ENCODE data around the gene YTHDF2.

The YTHDF2 gene

DNA sequence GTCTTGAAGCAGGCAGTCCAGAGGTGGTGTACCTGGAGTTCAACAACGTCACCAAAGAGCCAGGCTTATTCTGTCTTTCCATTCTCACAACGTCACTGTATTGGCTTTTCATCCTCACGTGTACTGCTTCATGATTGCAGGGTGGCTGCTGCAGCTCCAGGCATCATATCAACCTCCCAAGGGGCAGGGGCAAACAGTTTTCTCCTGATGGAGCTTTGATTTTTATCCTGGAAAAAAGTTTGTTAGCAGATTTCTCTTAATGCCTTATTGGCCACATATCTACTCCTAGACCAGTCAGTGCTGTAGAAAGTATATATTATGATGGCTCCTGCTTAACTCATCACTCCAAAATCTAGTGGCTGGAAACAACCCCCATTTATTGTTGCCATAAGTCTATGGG is 66.9 kb downstream of the YTHDF2 start:
- no peak for DNase-seq

DNA sequence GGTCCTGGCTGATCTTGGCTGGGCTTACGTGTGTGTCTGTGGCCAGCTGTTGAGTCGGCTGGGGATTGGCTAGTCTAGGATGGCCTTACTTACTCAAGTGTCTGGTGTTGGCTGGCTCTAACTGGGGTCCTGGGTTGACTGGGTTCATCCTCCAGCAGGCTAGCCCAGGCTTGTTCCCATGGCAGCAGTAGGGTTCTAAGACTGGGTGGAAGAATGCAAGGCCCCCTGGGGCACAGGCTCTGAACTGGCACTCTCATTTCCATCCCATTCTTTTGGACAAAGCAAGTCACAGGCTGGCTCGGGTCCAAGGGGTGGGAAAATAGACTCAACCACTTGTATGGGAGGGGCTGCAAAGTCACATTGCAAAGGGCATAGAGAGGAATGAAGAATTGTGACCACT is 67.3 kb downstream of the YTHDF2 start:
- no peak for DNase-seq

DNA sequence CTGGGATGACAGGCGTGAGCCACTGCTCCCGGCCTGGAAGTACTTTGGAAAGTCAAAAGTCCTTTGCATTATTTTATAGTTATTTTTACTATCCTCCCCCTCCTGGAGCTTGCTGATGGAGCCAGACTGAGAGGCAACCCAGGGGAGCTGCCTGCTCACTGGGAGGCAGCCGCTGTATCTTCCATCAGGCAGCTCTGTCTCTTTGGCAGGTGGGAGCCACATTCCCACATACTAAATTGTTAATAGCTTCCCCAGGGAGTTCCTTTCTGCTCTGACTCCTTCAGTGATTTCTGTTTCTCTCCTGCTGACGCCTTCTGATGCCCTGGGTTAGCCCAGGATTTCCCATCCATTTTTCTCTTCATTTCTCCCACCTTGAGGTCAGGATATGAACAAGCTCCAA is 70.3 kb downstream of the YTHDF2 start:
- no peak for DNase-seq

DNA sequence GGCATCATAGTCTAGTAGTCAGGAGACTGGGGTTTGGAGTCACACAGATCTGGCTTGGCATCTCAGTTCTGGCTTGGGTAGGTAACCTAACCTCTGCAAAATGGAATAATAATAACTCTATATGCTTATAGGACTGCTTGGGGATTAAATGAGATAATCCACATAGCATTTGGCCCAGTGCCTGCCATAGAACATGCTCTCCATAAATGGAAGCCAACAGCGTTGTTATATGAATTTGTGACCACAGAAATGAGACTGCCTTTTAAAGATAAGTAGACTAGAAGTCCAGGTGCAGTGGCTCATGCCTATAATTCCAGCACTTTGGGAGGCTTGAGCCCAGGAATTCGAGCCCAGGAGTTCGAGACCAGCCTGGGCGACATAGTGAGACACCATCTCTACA is 71.2 kb downstream of the YTHDF2 start:
- DNase-seq: no peak

DNA sequence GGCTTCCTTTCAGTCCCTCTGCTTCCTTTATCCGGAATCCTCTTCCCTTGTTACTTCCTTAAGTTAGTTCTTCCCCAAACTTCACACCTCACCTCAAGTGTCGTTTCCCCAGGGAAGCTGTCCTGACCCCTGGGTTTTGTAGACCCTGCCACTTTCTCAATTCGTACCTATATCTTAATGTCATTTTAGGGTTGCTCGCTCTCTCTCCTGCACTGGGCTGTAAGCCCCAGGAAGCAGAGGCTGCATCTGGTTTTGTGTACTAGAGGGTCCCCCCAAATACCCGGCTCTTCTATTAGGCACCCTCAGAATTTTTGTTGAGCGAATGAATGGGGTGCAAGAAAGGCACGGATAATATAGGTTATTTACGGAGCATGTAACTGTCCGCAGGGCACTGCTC is 74.6 kb downstream of the YTHDF2 start:
- DNase-seq: no peak

DNA sequence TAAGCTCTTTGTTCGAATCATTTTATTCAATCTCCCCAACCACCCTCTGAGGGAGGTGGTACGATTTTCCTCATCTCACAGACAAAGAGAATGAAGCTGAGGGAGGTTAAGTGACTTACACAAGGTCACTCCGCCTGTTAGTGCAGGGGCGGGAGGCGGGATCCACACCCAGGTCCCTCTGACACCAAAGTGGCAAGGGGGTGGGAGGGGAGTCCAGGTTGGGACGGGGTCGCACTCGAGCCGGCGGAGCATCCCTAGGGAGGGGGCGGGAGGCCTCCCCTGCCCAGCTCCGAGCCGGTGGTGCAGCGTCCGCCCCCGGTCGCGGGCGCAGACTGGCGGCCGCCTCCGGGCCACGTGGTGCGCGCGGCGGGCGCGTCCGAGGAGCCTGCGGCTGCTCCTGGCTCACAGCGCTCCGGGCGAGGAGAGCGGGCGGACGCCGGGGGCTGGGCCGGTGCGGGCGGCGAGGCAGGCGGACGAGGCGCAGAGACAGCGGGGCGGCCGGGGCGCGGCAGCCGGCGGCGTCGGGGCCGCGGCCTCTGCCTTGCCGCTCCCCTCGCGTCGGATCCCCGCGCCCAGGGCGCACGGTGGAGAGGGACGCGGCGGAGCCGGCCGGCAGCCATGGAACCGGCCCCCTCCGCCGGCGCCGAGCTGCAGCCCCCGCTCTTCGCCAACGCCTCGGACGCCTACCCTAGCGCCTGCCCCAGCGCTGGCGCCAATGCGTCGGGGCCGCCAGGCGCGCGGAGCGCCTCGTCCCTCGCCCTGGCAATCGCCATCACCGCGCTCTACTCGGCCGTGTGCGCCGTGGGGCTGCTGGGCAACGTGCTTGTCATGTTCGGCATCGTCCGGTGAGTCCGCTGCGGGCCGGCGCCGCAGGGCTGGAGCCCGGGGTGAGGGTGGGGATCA is 75.3 kb downstream of the YTHDF2 start, which contains the start of gene OPRD1:
Gene OPRD1, plus strand, starts transcription at position 405 of the 903 bp plus-strand sequence. Its CDS starts 214 bp downstream, at position 619.
- no peak for DNase-seq

DNA sequence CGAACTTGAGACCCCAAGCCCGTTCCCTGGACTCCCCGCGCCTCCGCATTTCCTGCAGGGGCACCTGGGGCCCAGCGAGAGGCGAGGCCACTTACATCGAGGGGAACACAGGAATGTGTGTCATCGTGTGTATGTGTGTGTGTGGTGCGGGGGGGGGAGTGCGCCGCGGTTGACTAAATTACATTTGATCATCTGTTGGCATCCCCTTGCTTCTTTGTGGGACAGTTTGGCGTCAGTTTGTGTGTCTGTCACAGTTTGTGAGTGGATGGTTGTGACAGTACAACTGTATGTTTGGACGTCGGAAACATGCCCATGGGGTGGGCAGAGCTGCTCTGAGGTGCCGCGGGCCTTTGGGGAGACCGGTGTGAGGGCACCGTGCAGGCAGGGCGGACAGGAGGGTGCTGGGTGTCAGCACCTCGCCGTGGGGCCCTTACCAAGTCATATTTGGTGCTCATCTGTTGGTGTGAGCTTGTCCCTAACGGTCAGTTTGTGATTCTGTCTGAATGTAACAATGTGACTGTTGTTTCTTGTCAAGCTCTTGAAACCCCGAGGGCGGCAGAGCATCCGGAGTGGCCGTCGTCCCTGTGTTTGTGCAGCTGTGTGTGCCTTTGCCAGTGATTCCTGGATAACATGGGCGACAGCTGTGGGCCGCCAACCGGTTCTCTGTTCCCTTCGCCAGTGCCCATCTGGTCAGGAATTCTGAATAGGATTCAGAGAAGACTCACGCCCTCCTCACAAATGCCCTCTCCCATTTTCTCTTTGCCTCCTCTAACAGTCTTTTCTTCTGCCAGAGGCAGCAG is 76.1 kb downstream of the YTHDF2 start:
- no peak for DNase-seq

DNA sequence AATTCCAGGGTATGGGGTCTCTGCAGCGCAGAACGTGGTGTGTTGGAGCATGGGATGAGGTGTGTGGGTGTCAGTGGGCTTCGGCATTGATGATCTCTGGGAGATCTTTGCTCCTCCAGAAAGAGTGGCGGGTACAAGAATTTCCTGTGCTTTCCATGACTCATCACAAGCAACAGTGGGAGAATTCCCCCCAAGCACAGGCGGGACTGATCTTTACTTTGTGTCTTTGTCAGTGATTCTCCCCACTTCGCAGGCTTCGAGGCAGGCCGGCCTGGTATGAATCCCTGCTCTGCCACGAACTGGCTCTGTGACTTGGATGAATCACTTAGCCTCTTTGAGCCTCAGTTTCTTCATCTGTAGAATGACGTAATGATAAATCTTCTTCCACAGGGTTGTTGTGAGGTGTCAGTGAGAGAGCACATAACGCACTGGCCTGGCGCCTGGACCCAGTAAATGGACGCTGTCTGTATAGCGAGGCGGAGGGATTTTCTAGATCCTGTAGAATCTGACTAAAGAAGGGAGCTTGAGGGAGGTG is 77.3 kb downstream of the YTHDF2 start:
- DNase-seq: no peak

DNA sequence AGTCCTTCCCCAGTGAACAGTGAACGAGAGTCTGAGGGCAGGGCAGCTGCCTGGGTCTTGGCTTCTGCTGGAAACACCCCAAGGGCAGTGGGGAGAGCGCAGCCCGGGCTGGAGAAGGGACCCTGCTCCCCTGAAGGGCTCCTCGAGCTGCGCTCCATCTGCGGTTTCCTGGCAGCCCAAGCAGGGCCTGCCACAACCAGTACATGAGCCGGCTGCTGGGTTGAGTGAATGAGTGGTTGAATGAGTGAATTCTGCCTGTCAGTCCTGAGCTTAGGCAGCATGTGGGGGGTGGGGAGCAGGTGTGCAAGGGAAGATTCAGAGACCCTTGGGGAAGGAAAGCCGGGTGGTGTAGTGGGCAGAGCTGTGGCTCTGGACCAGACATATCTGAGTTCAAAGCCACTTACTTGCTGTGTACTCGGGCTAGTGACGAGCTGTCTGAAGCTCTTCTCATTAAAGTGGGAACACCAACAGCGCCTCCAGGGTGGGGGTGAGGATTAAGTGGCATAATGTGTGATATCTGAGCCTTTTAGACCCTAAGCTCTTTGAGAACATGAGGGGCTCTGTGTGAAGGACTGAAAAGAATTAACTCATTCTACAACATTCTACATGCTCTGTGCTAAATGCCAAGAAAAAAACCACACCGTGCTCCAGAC is 78.9 kb downstream of the YTHDF2 start:
- DNase-seq: no peak

DNA sequence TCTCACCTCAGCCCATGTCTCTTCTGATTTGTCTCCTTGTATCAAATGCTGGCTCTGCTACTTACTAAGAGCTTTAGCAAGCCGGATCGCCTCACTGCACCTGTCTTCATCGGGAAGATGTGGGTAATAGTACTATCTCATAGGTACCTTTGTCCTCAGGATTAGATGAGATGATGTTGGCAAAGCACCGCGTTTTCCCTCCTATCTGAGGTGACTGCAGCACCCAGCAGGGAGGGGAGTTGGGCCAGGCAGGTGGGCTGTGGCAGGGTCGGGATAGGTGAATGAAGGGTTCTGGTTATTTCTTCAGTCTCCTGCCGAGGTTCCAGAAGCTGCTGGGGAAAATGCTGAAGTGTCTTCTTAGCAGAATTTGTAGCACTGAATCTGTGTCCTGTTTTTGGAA is 80.4 kb downstream of the YTHDF2 start:
- no peak for DNase-seq

DNA sequence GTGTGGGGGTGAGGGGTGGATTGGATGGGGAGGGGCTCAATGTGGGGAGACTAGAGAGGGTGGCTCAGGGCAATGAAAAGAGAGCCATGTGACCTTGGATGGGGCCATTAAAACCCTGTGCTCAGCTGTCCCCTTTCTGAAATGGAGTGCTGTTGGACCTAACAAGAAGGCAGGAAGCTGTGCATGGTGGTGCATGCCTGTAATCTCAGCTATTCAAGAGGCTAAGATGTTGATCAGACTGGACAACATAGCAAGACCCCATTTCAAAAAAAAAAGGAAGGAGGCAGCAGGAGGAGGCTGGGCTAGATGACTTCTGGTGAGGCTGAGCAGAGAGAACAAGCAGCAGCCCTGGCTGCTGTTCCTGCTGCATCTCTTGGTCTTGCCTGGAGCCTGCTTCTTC is 82.3 kb downstream of the YTHDF2 start:
- DNase-seq: no peak

All from CD4-positive, alpha-beta T cell treated with Interleukin-21 for 1 hour (primary cell).